Endothelial cell of umbilical vein (primary cell): ENCODE measurements around the gene LUZP2. TPM values are rescaled to one million over a fixed set of nuclear protein-coding genes. Genes with fewer than 3 reads are reported as not detected.

Experiments
- BruUV-seq: library from RNA; stranded (reverse); fragments of 400-500 nt; replicated peaks from 2 replicates; lab custom pipeline; 2021; lab: Mats Ljungman, UMichigan
- CTCF ChIA-PET: fragments of 300-600, 350-600 bp; sonication (Branson Sonifier 250); formaldehyde crosslinking; loops from one replicate; lab custom pipeline; 2021; ENCODE audit warnings: antibody characterized with exemption, inconsistent platforms; lab: Charles Lee
- POLR2A ChIA-PET: fragments of 300-600, 350-600 bp; sonication (Branson Sonifier 250); formaldehyde crosslinking; loops from one replicate; lab custom pipeline; 2021; ENCODE audit warnings: antibody characterized with exemption, inconsistent platforms; lab: Charles Lee
- DNase-seq: peaks from one replicate; pipeline ENCODE4 v3.0.0-alpha.2; 2011; ENCODE audit warnings: low read depth, low spot score
- FAIRE-seq: peaks from 2 replicates; lab custom pipeline; 2011; peaks lifted over from hg19 to GRCh38; lab: Jason Lieb, UNC
- H2AFZ ChIP-seq: 2 replicates; pipeline ENCODE4 v1.6.0; 2012; ENCODE audit warnings: low read depth, low read length, control low read depth, inconsistent platforms
- H3K27ac ChIP-seq: 2 replicates; pipeline ENCODE4 v1.5.1; 2011; ENCODE audit warnings: low read depth, mild to moderate bottlenecking, control low read depth, low read length, moderate library complexity; ENCODE audit not compliant: insufficient read depth
- H3K27me3 ChIP-seq, 2 experiments: 2 replicates each; pipeline versions ENCODE4 v1.6.0 to v1.6.1; 2011; ENCODE audit warnings: low read length in 2 of 2, mixed read lengths in 1 of 2; ENCODE audit not compliant: control insufficient read depth in 2 of 2, insufficient read depth in 2 of 2
- H3K36me3 ChIP-seq, 2 experiments: 2 replicates in 1 of 2; 3 replicates in 1 of 2; pipeline ENCODE4 v1.5.1; 2011; ENCODE audit warnings: low read length in 2 of 2, mild to moderate bottlenecking in 1 of 2, moderate library complexity in 1 of 2; ENCODE audit not compliant: control insufficient read depth in 2 of 2, insufficient read depth in 2 of 2; ENCODE audit errors: extremely low read depth in 1 of 2
- H3K4me1 ChIP-seq: 3 replicates; pipeline ENCODE4 v1.5.1; 2011; ENCODE audit warnings: mild to moderate bottlenecking, low read length; ENCODE audit not compliant: control insufficient read depth, insufficient read depth; ENCODE audit errors: extremely low read depth
- H3K4me2 ChIP-seq: 2 replicates; pipeline ENCODE4 v1.6.1; 2011; ENCODE audit warnings: low read length, control low read depth, mixed read lengths; ENCODE audit not compliant: insufficient read depth
- H3K4me3 ChIP-seq, 3 experiments: fragments of 200-600 bp in 1 of 3; sonication (generic), shearing (Covaris generic) in 1 of 3; replicated peaks in 1 of 3; 2 replicates each; pipeline ENCODE4 v1.5.1; 2011 to 2016; ENCODE audit warnings: control low read depth in 3 of 3, low read length in 3 of 3, mild to moderate bottlenecking in 2 of 3, inconsistent platforms in 1 of 3, low read depth in 1 of 3, moderate library complexity in 1 of 3; ENCODE audit not compliant: insufficient read depth in 1 of 3
- H3K79me2 ChIP-seq: 2 replicates; pipeline ENCODE4 v1.6.0; 2012; ENCODE audit warnings: low read length, inconsistent platforms; ENCODE audit not compliant: control insufficient read depth, insufficient read depth
- H3K9ac ChIP-seq: replicated peaks from 2 replicates; pipeline ENCODE3; 2011; ENCODE audit warnings: low read length, control low read depth; ENCODE audit not compliant: insufficient read depth; ENCODE audit errors: extremely low read depth
- H3K9me1 ChIP-seq: replicated peaks from 3 replicates; pipeline ENCODE4 v1.6.0; 2011; ENCODE audit warnings: mild to moderate bottlenecking, low read length; ENCODE audit not compliant: control insufficient read depth, insufficient read depth; ENCODE audit errors: extremely low read depth
- H3K9me3 ChIP-seq: replicated peaks from 2 replicates; pipeline ENCODE4 v1.5.1; 2012; ENCODE audit warnings: low read length, inconsistent platforms; ENCODE audit not compliant: control insufficient read depth, insufficient read depth
- H4K20me1 ChIP-seq: replicated peaks from 2 replicates; pipeline ENCODE3; 2011; ENCODE audit warnings: mild to moderate bottlenecking, low read length; ENCODE audit not compliant: control insufficient read depth, insufficient read depth; ENCODE audit errors: extremely low read depth
- CTCF ChIP-seq, 2 donors: IDR thresholded peaks; 1 replicate in 1 of 2; 2 replicates in 1 of 2; pipeline ENCODE4 v1.5.1; 2011; ENCODE audit warnings: low read length in 2 of 2, mild to moderate bottlenecking in 2 of 2, moderate library complexity in 2 of 2, control low read depth in 1 of 2, inconsistent platforms in 1 of 2, low read depth in 1 of 2; ENCODE audit not compliant: insufficient read depth in 1 of 2; ENCODE audit errors: extremely low read depth in 1 of 2
- EZH2 ChIP-seq: IDR thresholded peaks from 2 replicates; pipeline ENCODE4 v1.6.1; 2012; ENCODE audit warnings: borderline replicate concordance, low read depth, mild to moderate bottlenecking, moderate library complexity, low read length, inconsistent platforms; ENCODE audit not compliant: severe bottlenecking
- FOS ChIP-seq: IDR thresholded peaks from 2 replicates; pipeline ENCODE4 v1.6.1; 2011; ENCODE audit warnings: mild to moderate bottlenecking, low read length, moderate library complexity, borderline replicate concordance; ENCODE audit not compliant: insufficient read depth
- GATA2 ChIP-seq: IDR thresholded peaks from 2 replicates; pipeline ENCODE4 v1.7.0; 2011; ENCODE audit warnings: low read depth, mild to moderate bottlenecking, moderate library complexity, mixed read lengths, low read length; ENCODE audit not compliant: insufficient read length, insufficient read depth
- JUN ChIP-seq: IDR thresholded peaks from 2 replicates; pipeline ENCODE4 v1.6.1; 2011; ENCODE audit warnings: borderline replicate concordance, low read depth; ENCODE audit not compliant: insufficient read length, insufficient read depth
- MAX ChIP-seq: IDR thresholded peaks from 2 replicates; pipeline ENCODE4 v1.6.1; 2011; ENCODE audit not compliant: insufficient read depth, insufficient read length
- MYC ChIP-seq: IDR thresholded peaks from one replicate; pipeline ENCODE4 v1.6.1; 2011; ENCODE audit warnings: mild to moderate bottlenecking, low read depth, low read length
- POLR2A ChIP-seq: IDR thresholded peaks from 2 replicates; pipeline ENCODE4 v1.6.1; 2012; ENCODE audit warnings: low read depth, mild to moderate bottlenecking, control low read depth, low read length
- POLR2AphosphoS5 ChIP-seq: IDR thresholded peaks from 2 replicates; pipeline ENCODE4 v1.6.1; 2012; ENCODE audit warnings: low read depth, mild to moderate bottlenecking, control low read depth, low read length, moderate library complexity; ENCODE audit not compliant: insufficient read depth
- dilution Hi-C: fragments of 300-500 bp; cut with MboI; formaldehyde crosslinking; loops from one replicate; pipeline ENCODE4 v1.15.0; 2019; ENCODE audit warnings: low sequenced_read_pairs; ENCODE audit not compliant: extremely low pct_ligation_motif_present
- intact Hi-C: fragments of 100-400 bp; cut with micrococcal nuclease; formaldehyde crosslinking; loops from one replicate; pipeline ENCODE4 v1.10.0; 2022
- polyA plus RNA-seq, 4 experiments: library from polyadenylated mRNA; depleted of rRNA in 3 of 4; stranded (reverse) in 3 of 4; unstranded in 1 of 4; fragments of >200 nt; gene quantifications; 2 replicates each; pipeline versions ENCODE4 v1.2.1 to v1.2.3, GENCODE V29; 2011 to 2012; ENCODE audit warnings: missing spikeins in 1 of 4
- total RNA-seq: library from RNA; stranded (reverse); gene quantifications from 2 replicates; pipeline ENCODE4 v1.2.3, GENCODE V29; 2021

Gene LUZP2
- total and polyA plus RNA-seq, 2 donors (not counting 3 experiments of a cell fraction or from before 2014, with no cell fraction given) = 0.07 TPM; not detected in 1

GRCh38 chr11:24521601-24522000, 24.7 kb downstream of the LUZP2 start:
- H3K9me3 ChIP-seq = no peaks in the 10 kb centered on the region
- FAIRE-seq (no peak), DNase-seq (no peak)
- intact Hi-C loops = no loop called here
- CTCF ChIA-PET = interaction anchor here (0.9 to 1.6 kb wide), 2 partner anchors 14 to 49 kb away, joined by 3 to 6 read pairs; no protein-coding TSS in a partner anchor
- H2AFZ ChIP-seq = no peak overlapping the region
- no peaks in the 10 kb centered on the region for H3K36me3 ChIP-seq
- no peak overlapping the region for H3K4me3 ChIP-seq
- BruUV-seq = no TSS peak
- H3K9me1 ChIP-seq = no peaks in the 10 kb centered on the region
- H3K27ac ChIP-seq = no peak overlapping the region
- H4K20me1 ChIP-seq = no peaks in the 10 kb centered on the region
- H3K79me2 ChIP-seq = no peaks in the 10 kb centered on the region
- POLR2A ChIA-PET = no interaction called here
- no peaks in the 10 kb centered on the region for H3K27me3 ChIP-seq
- dilution Hi-C loops = no loop called here
- no peak overlapping the region for H3K4me2 ChIP-seq
- H3K4me1 ChIP-seq = no peaks in the 10 kb centered on the region
- TF ChIP-seq MAX = no peak
- TF ChIP-seq GATA2 = no peak
- no peak for TF ChIP-seq JUN
- TF ChIP-seq MYC = no peak
- no peak for TF ChIP-seq POLR2AphosphoS5
- no peak for TF ChIP-seq EZH2
- no peak for TF ChIP-seq POLR2A
- no peak for TF ChIP-seq CTCF (IDR thresholded peaks at IDR 0.05; ENCODE audit: extremely low read depth in 1 of 2, insufficient read depth in 1 of 2, low read depth in 1 of 2, low read length in 2 of 2)
- no peak for TF ChIP-seq FOS
- H3K9ac ChIP-seq = no peak overlapping the region
